Measurements from ENCODE around the gene CXXC4. TPM values are rescaled to one million over a fixed set of nuclear protein-coding genes. Genes with fewer than 3 reads are reported as not detected.

CXXC4 gene
- total RNA-seq, 1 donor from 2014 or later, result 18.9 TPM

DNA sequence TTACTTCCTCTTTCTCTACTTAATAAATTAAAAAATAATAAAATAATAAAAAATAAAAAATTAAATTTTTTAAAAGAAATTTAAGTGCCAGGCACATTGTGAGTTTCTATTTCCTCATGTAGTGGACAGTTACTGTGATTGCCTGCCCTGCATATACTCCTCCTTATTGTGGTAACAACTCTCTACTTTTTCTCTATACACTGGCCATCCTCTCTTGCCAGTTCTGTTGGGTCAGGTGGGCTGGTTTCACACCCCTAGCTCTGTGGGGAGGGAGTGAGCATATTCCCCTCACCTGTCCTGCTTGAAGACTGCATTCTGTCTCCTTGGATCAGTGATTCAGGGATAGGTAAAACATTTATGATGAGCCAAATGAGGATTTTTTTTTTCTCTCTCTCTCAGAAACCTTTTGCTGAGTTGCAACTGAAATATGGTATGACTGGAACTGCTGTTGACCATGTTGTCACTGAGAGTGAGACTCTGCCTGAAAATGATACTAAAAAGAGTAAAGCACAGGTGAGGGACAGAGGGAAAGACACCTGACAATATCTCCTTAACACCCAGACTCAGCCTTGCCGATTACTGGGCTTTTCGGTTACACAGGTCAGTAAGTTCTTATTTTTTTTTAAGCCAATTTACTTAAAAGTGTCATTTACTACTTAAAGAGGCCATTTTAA, 37.2 kb downstream of the CXXC4 start:
- TF ChIP-seq CTCF (conservative IDR thresholded peaks at IDR 0.05), result no peak
- Mint-ChIP-seq H3K36me3 (ENCODE audit: low read depth) (no peaks in the 10 kb centered on the region), H3K27me3 (ENCODE audit: low read depth) (no peaks in the 10 kb centered on the region), H3K9me3 (no peaks in the 10 kb centered on the region), H3K27ac (ENCODE audit: unreplicated experiment) (no peak overlapping the region), H3K4me1 (no peaks in the 10 kb centered on the region), H3K4me3 (no peak overlapping the region)
- no peak for DNase-seq (ENCODE audit: low read depth, low spot score)

DNA sequence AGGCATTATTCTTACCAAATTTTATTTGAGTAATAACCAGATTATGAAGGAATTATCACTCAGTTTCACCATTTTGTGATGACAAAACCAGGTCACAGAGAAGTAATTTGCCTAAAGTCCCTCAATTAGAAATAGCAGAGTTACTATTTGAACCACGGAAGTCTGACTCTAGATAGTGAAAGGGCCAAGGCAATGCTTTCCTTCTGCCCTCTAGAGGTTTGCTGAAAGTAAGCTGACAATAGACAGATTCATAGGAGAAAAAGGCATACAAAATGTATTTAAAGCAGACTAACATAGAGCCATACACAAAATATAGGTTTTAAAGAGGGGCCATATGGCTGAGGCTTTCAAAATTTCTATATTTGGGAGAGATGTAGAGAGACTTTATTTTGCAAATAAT, 43.1 kb downstream of the CXXC4 start:
- H3K27me3 Mint-ChIP-seq (ENCODE audit: low read depth), result no peaks in the 10 kb centered on the region
- no peak overlapping the region for H3K27ac Mint-ChIP-seq (ENCODE audit: unreplicated experiment)
- H3K36me3 Mint-ChIP-seq (ENCODE audit: low read depth), result no peaks in the 10 kb centered on the region
- DNase-seq (ENCODE audit: low read depth, low spot score), result no peak
- H3K4me3 Mint-ChIP-seq, result no peak overlapping the region
- H3K4me1 Mint-ChIP-seq, result peaks cover 11% of the 10 kb centered on the region
- no peaks in the 10 kb centered on the region for H3K9me3 Mint-ChIP-seq
- TF ChIP-seq CTCF (conservative IDR thresholded peaks at IDR 0.05), result peak; percentile 55

- Mint-ChIP-seq H3K27me3 (ENCODE audit: low read depth) (no peaks in the 10 kb centered on the region), H3K4me3 (no peak overlapping the region), H3K4me1 (peaks cover 11% of the 10 kb centered on the region), H3K36me3 (ENCODE audit: low read depth) (no peaks in the 10 kb centered on the region), H3K9me3 (no peaks in the 10 kb centered on the region), H3K27ac (ENCODE audit: unreplicated experiment) (no peak overlapping the region)
- TF ChIP-seq CTCF (conservative IDR thresholded peaks at IDR 0.05), result no peak
- no peak for DNase-seq (ENCODE audit: low read depth, low spot score)
These were observed 45.2 kb downstream of the CXXC4 start for GRCh38 chr4:104449537-104449936.

DNA sequence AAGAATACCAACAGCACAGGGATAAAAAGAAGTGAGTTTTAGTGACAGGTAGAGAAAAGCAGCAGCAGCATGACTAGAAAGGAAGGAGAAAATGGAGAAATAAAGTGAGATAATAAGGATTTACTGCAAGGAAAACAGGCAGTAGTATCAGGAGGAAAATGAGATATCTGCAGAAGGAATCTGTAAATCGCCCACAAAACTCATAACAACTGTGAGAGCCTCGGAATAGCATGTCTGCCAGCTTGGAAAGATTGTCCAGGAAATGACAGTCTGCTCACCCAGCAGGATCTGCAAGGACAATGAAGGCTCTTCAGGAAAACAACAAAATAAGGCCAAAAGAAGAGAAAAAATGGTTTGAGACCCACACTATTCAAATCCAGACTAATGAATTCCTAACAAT, 47.4 kb downstream of the CXXC4 start:
- peaks cover 11% of the 10 kb centered on the region for H3K4me1 Mint-ChIP-seq
- no peak for TF ChIP-seq CTCF (conservative IDR thresholded peaks at IDR 0.05)
- no peak overlapping the region for H3K27ac Mint-ChIP-seq (ENCODE audit: unreplicated experiment)
- no peak for DNase-seq (ENCODE audit: low read depth, low spot score)
- H3K27me3 Mint-ChIP-seq (ENCODE audit: low read depth), result no peaks in the 10 kb centered on the region
- H3K4me3 Mint-ChIP-seq, result no peak overlapping the region
- peaks cover 3% of the 10 kb centered on the region for H3K36me3 Mint-ChIP-seq (ENCODE audit: low read depth)
- no peaks in the 10 kb centered on the region for H3K9me3 Mint-ChIP-seq

DNA sequence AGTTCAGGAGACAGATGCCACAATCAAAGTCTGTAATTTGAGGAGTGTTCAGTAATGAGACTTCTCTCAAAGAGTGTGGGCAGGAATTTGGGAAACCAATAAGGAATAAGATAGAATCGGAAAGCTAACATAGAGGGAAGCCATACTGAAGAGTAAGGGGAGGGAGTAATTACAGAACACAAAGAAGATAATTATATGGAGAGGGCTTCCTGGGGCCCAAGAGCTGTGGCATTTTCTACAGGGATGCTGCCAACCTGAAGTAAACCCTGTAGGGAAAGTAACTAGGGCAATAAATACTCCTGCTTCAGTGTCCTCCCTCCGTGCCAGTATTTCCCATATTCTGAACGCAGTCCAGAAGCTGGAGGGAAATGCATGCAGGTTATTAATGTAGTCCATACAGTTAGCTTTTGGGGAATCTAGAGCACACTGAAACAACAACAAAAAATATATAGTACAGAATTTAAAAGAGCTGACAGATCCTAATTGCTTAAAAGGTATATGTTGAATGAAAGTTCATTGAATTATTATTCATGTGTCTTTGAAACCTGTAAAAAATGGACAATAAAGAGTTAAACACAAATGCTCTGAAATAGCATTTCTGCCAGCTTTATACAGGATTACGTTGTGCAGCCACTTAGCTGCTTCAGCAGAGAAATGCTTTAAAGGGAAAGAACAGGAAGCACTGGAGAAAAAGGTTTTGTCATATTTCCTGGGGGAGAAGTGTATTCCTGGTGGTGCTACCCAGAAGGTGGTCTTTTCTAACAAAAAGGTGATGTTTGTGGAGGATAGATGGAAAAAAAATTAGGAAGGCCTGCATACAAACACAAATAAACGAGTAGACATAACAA, 48.0 kb downstream of the CXXC4 start:
- no peaks in the 10 kb centered on the region for H3K27me3 Mint-ChIP-seq (ENCODE audit: low read depth)
- no peak overlapping the region for H3K4me3 Mint-ChIP-seq

More for the DNA sequence above, 48.0 kb downstream of the CXXC4 start:
- Mint-ChIP-seq H3K4me1 (peaks cover 5% of the 10 kb centered on the region), H3K9me3 (no peaks in the 10 kb centered on the region), H3K27ac (ENCODE audit: unreplicated experiment) (no peak overlapping the region), H3K36me3 (ENCODE audit: low read depth) (peaks cover 3% of the 10 kb centered on the region)
- TF ChIP-seq CTCF (conservative IDR thresholded peaks at IDR 0.05), result no peak
- DNase-seq (ENCODE audit: low read depth, low spot score), result no peak

All from neural crest cell (in vitro differentiated cells).